Chondrocyte (in vitro differentiated cells): ENCODE data around the gene CRABP1. TPM values are rescaled to one million over a fixed set of nuclear protein-coding genes. Genes with fewer than 3 reads are reported as not detected.
A peak's percentile ranks its signal among the peaks of the same experiment; 100 is the strongest.

Experiments used
- DNase-seq: peaks from one replicate; pipeline ENCODE4 v3.0.0; 2021; ENCODE audit warnings: mixed read lengths, low spot score
- H3K27ac Mint-ChIP-seq: one replicate; pipeline ENCODE4 v1.8.0; 2021; ENCODE audit warnings: mild to moderate bottlenecking, moderate library complexity, mixed read lengths; ENCODE audit not compliant: unreplicated experiment
- H3K27me3 Mint-ChIP-seq: 2 replicates; pipeline ENCODE4 v1.8.0; 2021; ENCODE audit warnings: low read depth, mixed read lengths
- H3K36me3 Mint-ChIP-seq: 2 replicates; pipeline ENCODE4 v1.8.0; 2021; ENCODE audit warnings: low read depth, mixed read lengths
- H3K4me1 Mint-ChIP-seq: 2 replicates; pipeline ENCODE4 v1.8.0; 2021; ENCODE audit warnings: low read depth, mild to moderate bottlenecking, mixed read lengths
- H3K4me3 Mint-ChIP-seq: one replicate; pipeline ENCODE4 v1.8.0; 2021; ENCODE audit warnings: mild to moderate bottlenecking, moderate library complexity, mixed read lengths; ENCODE audit not compliant: unreplicated experiment
- H3K9me3 Mint-ChIP-seq: 2 replicates; pipeline ENCODE4 v1.8.0; 2021; ENCODE audit warnings: low read depth, mixed read lengths
- total RNA-seq: library from RNA; stranded (reverse); gene quantifications from 3 replicates; pipeline ENCODE4 v1.2.1, GENCODE V29; 2021
- TF ChIP-seq, protein P1 (sequence below): fragments of 200-600 bp; sonication (generic); IDR thresholded peaks from 2 replicates; pipeline ENCODE4 v1.5.0; 2021; ENCODE audit warnings: antibody characterized with exemption, mild to moderate bottlenecking, moderate library complexity

Gene CRABP1
- total RNA-seq, 1 donor from 2014 or later, result not detected

DNA sequence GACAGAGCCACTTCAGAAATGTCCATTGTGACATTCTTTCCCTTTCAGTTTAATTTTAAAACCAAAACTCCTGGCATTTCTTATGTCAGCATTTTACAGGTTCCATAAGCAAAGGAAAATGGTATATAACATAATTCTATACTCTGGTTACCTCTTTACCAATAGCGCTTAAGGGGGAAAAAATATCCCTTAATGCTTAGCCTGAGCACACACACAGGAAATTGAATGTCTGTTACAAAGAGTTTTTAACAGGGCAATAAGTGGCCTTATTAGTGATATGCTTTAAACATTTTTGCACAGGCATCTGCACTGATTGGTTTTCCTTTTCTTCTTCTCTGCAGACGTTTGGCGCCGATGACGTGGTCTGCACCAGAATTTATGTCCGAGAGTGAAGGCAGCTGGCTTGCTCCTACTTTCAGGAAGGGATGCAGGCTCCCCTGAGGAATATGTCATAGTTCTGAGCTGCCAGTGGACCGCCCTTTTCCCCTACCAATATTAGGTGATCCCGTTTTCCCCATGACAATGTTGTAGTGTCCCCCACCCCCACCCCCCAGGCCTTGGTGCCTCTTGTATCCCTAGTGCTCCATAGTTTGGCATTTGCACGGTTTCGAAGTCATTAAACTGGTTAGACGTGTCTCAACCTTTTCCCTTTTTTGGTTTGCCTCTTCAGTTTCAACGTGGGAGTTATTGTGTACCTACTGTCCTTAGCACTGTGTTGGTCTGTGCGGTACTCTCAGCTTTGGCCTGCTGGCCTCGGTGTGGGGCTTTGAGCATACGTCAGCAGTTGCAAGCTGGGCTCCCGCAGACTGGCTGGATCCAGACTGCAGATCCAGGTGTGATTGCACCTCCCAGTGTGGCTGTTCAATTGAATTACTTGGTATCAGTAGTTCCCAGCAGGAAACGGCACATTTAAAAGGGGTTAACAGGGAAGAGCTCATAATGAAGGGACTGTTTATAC, 7.7 kb downstream of the CRABP1 start:
- Mint-ChIP-seq H3K4me3 (no peak overlapping the region), H3K27me3 (peaks cover 43% of the 10 kb centered on the region), H3K36me3 (no peaks in the 10 kb centered on the region), H3K27ac (no peak overlapping the region), H3K4me1 (no peaks in the 10 kb centered on the region), H3K9me3 (no peaks in the 10 kb centered on the region)
- DNase-seq, result no peak
- TF ChIP-seq, protein P1, sequence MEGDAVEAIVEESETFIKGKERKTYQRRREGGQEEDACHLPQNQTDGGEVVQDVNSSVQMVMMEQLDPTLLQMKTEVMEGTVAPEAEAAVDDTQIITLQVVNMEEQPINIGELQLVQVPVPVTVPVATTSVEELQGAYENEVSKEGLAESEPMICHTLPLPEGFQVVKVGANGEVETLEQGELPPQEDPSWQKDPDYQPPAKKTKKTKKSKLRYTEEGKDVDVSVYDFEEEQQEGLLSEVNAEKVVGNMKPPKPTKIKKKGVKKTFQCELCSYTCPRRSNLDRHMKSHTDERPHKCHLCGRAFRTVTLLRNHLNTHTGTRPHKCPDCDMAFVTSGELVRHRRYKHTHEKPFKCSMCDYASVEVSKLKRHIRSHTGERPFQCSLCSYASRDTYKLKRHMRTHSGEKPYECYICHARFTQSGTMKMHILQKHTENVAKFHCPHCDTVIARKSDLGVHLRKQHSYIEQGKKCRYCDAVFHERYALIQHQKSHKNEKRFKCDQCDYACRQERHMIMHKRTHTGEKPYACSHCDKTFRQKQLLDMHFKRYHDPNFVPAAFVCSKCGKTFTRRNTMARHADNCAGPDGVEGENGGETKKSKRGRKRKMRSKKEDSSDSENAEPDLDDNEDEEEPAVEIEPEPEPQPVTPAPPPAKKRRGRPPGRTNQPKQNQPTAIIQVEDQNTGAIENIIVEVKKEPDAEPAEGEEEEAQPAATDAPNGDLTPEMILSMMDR, result no peak

DNA sequence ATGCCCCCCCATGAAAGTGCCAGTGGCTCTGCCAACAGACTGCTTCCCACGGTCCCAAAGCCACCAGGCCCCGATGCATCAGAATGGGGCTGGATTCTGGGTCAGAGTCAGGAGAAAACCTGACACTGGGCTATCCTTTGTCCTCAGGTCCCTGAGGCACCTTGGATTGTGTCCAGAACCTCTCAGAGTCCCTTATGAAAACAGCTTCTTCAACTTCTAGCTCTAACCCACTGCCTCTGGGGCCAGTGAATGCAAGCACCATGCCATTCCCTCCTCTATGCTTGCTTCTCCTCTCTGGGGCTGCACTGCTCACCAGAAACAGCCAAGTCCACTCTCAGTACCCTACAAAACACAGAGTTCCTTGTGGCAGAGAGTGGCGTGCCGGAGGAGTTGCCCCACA, 9.9 kb downstream of the CRABP1 start:
- peaks cover 29% of the 10 kb centered on the region for H3K27me3 Mint-ChIP-seq
- H3K27ac Mint-ChIP-seq, result no peak overlapping the region
- H3K4me1 Mint-ChIP-seq, result no peaks in the 10 kb centered on the region
- no peaks in the 10 kb centered on the region for H3K9me3 Mint-ChIP-seq
- H3K4me3 Mint-ChIP-seq, result no peak overlapping the region
- DNase-seq, result no peak
- H3K36me3 Mint-ChIP-seq, result no peaks in the 10 kb centered on the region
- TF ChIP-seq, protein P1, result no peak

DNA sequence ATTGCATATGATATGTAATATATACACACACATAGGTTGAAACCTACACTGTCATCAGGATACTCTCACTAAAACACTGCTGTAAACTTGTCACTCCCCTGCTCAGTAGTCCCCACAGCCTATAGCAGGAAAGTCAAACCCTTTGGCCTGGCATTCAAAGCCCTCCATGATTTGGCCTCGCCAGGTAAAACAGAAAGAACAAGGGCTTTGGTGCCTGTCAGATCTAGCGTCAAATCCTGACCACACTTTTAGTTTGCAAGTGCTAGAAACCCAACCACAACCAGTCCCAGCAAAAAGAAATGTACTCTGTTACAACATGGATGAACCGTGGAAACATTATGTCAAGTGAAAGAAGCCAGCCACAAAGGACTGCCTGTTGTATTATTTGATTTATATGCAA, 11.4 kb downstream of the CRABP1 start:
- Mint-ChIP-seq H3K4me3 (no peak overlapping the region), H3K9me3 (no peaks in the 10 kb centered on the region), H3K27ac (no peak overlapping the region), H3K36me3 (no peaks in the 10 kb centered on the region), H3K27me3 (peaks cover 21% of the 10 kb centered on the region), H3K4me1 (no peaks in the 10 kb centered on the region)
- TF ChIP-seq, protein P1, result no peak
- DNase-seq, result no peak

DNA sequence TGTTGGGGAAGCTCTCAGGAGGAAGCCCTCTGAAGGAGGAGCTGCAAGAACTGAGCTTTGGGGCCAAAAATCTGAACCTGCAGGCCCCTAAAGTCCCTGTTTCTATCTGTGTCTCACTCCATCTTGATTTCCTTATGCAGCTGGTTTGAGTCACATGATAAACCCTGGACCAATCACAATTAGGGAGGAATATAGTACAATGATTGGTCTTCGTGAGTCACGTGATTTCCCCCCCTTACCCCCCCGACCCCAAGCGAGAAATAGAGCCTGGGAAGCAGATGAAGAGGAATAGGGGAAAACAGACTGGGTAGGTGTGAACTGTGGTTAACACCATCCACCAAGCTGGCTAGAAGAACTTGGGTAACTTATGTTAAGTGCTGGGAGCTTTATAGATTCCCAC, 12.9 kb downstream of the CRABP1 start:
- TF ChIP-seq, protein P1, result no peak
- no peak overlapping the region for H3K27ac Mint-ChIP-seq
- H3K9me3 Mint-ChIP-seq, result no peaks in the 10 kb centered on the region
- no peaks in the 10 kb centered on the region for H3K4me1 Mint-ChIP-seq
- DNase-seq, result no peak
- no peaks in the 10 kb centered on the region for H3K36me3 Mint-ChIP-seq
- H3K27me3 Mint-ChIP-seq, result peaks cover 12% of the 10 kb centered on the region
- H3K4me3 Mint-ChIP-seq, result no peak overlapping the region

DNA sequence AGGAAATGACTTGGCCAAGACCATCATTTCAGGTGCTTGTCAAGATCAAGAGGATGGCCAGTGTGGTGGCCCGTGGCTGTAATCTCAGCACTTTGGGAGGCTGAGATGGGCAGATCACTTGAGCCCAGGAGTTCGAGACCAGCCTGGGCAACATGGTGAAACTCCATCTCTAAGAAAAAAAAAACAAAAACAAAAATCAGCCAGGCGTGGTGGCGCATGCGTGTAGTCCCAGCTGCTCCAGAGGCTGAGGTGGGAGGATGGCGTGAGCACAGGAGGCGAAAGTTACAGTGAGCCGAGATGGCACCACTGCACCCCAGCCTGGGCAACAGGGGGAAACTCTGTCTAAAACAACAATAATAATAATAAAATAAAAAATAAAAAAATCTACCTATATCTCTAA, 15.0 kb downstream of the CRABP1 start:
- H3K4me3 Mint-ChIP-seq, result no peak overlapping the region
- DNase-seq, result no peak
- no peaks in the 10 kb centered on the region for H3K9me3 Mint-ChIP-seq
- H3K27me3 Mint-ChIP-seq, result peaks cover 5% of the 10 kb centered on the region
- TF ChIP-seq, protein P1, result no peak
- no peaks in the 10 kb centered on the region for H3K4me1 Mint-ChIP-seq
- no peaks in the 10 kb centered on the region for H3K36me3 Mint-ChIP-seq
- peak overlapping the region; percentile 45 for H3K27ac Mint-ChIP-seq
